ENCODE measurements around the gene PRKAR1B.
"Not testable (repeated sequence)": the region's sequence is repeated elsewhere in the genome, so short reads cannot be mapped to it uniquely, and the experiment has no call there.

The PRKAR1B gene

GRCh38 chr7:556837-557557 is 170.1 kb downstream of the PRKAR1B start:
- no peak for DNase-seq (ENCODE audit: low read depth in 2 of 2)

GRCh38 chr7:556291-556826 is 170.7 kb downstream of the PRKAR1B start:
- DNase-seq (ENCODE audit: low read depth in 2 of 2), result no peak

GRCh38 chr7:555551-556160 is 171.4 kb downstream of the PRKAR1B start:
- DNase-seq (ENCODE audit: low read depth in 2 of 2), result no peak

- no peak for DNase-seq (ENCODE audit: low read depth in 2 of 2)
Observed at GRCh38 chr7:553636-554111, 173.4 kb downstream of the PRKAR1B start.

- no peak for DNase-seq (ENCODE audit: low read depth in 2 of 2)
Observed at GRCh38 chr7:552868-553635, 174.0 kb downstream of the PRKAR1B start.

GRCh38 chr7:552151-552867 is 174.8 kb downstream of the PRKAR1B start:
- not testable (repeated sequence) for DNase-seq (ENCODE audit: low read depth in 2 of 2)

GRCh38 chr7:551615-551970 is 175.5 kb downstream of the PRKAR1B start:
- not testable (repeated sequence) for DNase-seq (ENCODE audit: low read depth in 2 of 2)

GRCh38 chr7:550881-551614 is 176.0 kb downstream of the PRKAR1B start:
- DNase-seq (ENCODE audit: low read depth in 2 of 2), result no peak

- DNase-seq (ENCODE audit: low read depth in 2 of 2), result no peak
Observed at GRCh38 chr7:549891-550625, 177.0 kb downstream of the PRKAR1B start.

GRCh38 chr7:549066-549890 is 177.8 kb downstream of the PRKAR1B start:
- no peak for DNase-seq (ENCODE audit: low read depth in 2 of 2)

GRCh38 chr7:548401-548800 is 178.7 kb downstream of the PRKAR1B start:
- DNase-seq (ENCODE audit: low read depth in 2 of 2), result no peak

GRCh38 chr7:545470-545869 is 181.6 kb downstream of the PRKAR1B start:
- no peak for DNase-seq (ENCODE audit: low read depth in 2 of 2)

GRCh38 chr7:544338-545221 is 182.5 kb downstream of the PRKAR1B start:
- DNase-seq (ENCODE audit: low read depth in 2 of 2), result no peak

GRCh38 chr7:543501-544337 is 183.4 kb downstream of the PRKAR1B start:
- no peak for DNase-seq (ENCODE audit: low read depth in 2 of 2)

GRCh38 chr7:542713-543500 is 184.2 kb downstream of the PRKAR1B start:
- DNase-seq (ENCODE audit: low read depth in 2 of 2), result no peak

- DNase-seq (ENCODE audit: low read depth in 2 of 2), result no peak
Observed at GRCh38 chr7:542131-542712, 184.9 kb downstream of the PRKAR1B start.

Data from stimulated activated CD8-positive, alpha-beta memory T cell treated with anti-CD3 and anti-CD28 coated beads, Interleukin-7, amount 100 ng/mL, for 4 hours (primary cell).